ENCODE data around the gene OR6C76.
"Not testable (repeated sequence)": the region's sequence is repeated elsewhere in the genome, so short reads cannot be mapped to it uniquely, and the experiment has no call there.

Gene OR6C76

GRCh38 chr12:55425954-55426353, at the start of gene OR6C76:
TSS of gene OR6C76 (plus strand) at chr12:55426254. CDS start at chr12:55426254, 0 bp downstream.
- no peak for DNase-seq (ENCODE audit: low read depth)

GRCh38 chr12:55385891-55386290, 40.2 kb upstream of the OR6C76 start:
- no peak for DNase-seq (ENCODE audit: low read depth)

- no peak for DNase-seq (ENCODE audit: low read depth)
Observed at GRCh38 chr12:55392032-55392795, 33.8 kb upstream of the OR6C76 start.

GRCh38 chr12:55396326-55396725, 29.7 kb upstream of the OR6C76 start:
- no peak for DNase-seq (ENCODE audit: low read depth)

- DNase-seq (ENCODE audit: low read depth): no peak
Observed at GRCh38 chr12:55400229-55400628, 25.8 kb upstream of the OR6C76 start, which contains the start of gene OR6C65. TSS of gene OR6C65 (plus strand) at chr12:55400529. CDS start at chr12:55400529, 0 bp downstream.

- no peak for DNase-seq (ENCODE audit: low read depth)
Observed at GRCh38 chr12:55407866-55408265, 18.2 kb upstream of the OR6C76 start.

GRCh38 chr12:55409133-55409532, 16.9 kb upstream of the OR6C76 start:
- DNase-seq (ENCODE audit: low read depth): not testable (repeated sequence)

- DNase-seq (ENCODE audit: low read depth): not testable (repeated sequence)
Observed at GRCh38 chr12:55412138-55412537, 13.9 kb upstream of the OR6C76 start.

GRCh38 chr12:55413498-55414388, 12.3 kb upstream of the OR6C76 start:
- DNase-seq (ENCODE audit: low read depth): not testable (repeated sequence)

GRCh38 chr12:55414396-55414823, 11.6 kb upstream of the OR6C76 start:
- DNase-seq (ENCODE audit: low read depth): not testable (repeated sequence)

- DNase-seq (ENCODE audit: low read depth): not testable (repeated sequence)
Observed at GRCh38 chr12:55414889-55415288, 11.2 kb upstream of the OR6C76 start.

GRCh38 chr12:55416961-55417360, 9.1 kb upstream of the OR6C76 start:
- DNase-seq (ENCODE audit: low read depth): no peak

GRCh38 chr12:55420307-55420962, 5.6 kb upstream of the OR6C76 start:
- no peak for DNase-seq (ENCODE audit: low read depth)

GRCh38 chr12:55428331-55429243, 2.5 kb downstream of the OR6C76 start:
- DNase-seq (ENCODE audit: low read depth): no peak

GRCh38 chr12:55441233-55441632, 15.2 kb downstream of the OR6C76 start:
- not testable (repeated sequence) for DNase-seq (ENCODE audit: low read depth)

GRCh38 chr12:55443776-55444175, 17.7 kb downstream of the OR6C76 start, which contains the start of gene OR6C2:
TSS of gene OR6C2 (plus strand) at chr12:55444076. CDS start at chr12:55452214, 8,138 bp downstream.
- DNase-seq (ENCODE audit: low read depth): no peak

- DNase-seq (ENCODE audit: low read depth): no peak
Observed at GRCh38 chr12:55445357-55445756, 19.3 kb downstream of the OR6C76 start.

GRCh38 chr12:55446326-55446725, 20.3 kb downstream of the OR6C76 start:
- DNase-seq (ENCODE audit: low read depth): no peak

- DNase-seq (ENCODE audit: low read depth): no peak
Observed at GRCh38 chr12:55448825-55449224, 22.8 kb downstream of the OR6C76 start.

- not testable (repeated sequence) for DNase-seq (ENCODE audit: low read depth)
Observed at GRCh38 chr12:55464926-55465325, 38.9 kb downstream of the OR6C76 start.

GRCh38 chr12:55467836-55468235, 41.8 kb downstream of the OR6C76 start:
- no peak for DNase-seq (ENCODE audit: low read depth)

All from CMK (cell line).